IPS DF 4.7 (cell line): ENCODE data around the gene HOGA1.
"Not testable (repeated sequence)": the region's sequence is repeated elsewhere in the genome, so short reads cannot be mapped to it uniquely, and the experiment has no call there.

Experiments used
- DNase-seq: peaks from one replicate; pipeline ENCODE4 v3.0.0-alpha.2; 2013; ENCODE audit warnings: low spot score; ENCODE audit errors: extremely low read depth

The HOGA1 gene

DNA sequence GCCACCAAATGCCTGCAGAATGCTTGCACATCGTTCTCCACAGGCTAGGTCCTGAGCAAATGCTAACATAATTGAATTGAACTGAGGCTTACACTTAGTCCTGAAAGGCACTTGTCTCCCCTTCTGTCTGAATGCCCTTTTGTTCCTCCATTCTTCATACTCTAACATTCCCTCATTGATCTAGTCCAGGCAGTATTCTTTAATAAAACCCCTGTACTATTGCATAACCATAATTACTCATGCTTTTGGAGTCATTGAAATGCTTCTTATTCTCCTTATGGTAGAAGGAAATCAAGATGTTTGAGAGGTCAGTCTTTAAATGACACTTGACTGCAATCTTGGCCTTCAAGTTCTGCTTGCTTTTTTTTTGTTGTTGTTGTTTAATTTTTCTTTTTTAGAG, 63.4 kb downstream of the HOGA1 start:
- no peak for DNase-seq

DNA sequence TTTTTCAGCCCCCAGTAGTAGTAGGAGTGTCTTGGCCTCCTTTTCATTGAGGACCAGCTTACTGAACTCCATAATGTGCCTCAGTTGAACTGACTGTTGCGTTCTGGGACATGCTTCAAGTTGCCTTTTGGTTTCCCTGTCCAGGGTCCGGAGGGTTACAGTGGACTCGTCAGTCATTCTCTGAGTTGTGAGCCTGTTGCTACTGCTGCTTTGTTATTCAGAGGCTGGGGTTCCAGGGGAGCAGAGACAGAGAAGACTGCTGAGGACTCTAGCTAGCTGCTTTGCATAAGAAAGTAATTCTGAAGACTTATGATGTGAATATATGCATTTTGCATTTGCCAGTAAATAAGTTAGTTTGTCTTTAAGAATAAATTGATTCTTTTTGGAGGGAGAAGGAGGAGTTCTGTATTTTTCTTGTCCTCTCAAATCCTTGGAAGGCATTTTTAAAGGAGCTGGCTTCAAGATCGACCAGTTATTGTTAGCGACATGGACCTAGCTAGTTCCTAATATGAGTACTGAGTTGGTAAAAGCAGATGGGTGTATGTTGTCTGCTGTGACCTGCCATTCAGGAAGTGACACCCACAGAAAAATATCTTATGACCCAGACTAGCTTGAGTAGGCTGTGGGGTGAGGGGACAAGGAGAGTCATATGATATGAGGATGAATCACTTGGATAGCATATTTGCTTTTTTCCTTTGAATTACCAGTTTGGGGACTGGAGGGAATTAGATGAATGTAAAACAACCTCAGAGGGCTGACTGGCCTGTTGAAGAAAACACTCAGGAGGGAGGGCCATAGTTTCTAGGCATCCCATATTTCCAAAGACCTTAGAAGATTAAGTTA, 64.6 kb downstream of the HOGA1 start:
- no peak for DNase-seq

DNA sequence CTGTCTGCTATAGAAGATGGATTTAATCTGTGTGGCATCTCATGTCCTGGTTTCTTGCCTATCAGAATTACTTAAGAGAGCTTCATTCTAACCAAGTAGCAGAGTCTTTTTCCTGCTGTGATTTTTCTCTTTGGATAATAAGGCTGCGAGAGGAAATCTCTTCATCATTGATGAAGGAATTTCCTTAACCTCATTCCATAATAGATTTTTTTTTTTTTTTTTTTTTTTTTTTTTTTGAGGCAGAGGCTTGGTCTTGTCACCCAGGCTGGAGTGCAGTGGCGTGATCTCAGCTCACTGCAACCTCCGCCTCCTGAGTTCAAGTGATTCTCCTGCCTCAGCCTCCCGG, 65.2 kb downstream of the HOGA1 start:
- not testable (repeated sequence) for DNase-seq

DNA sequence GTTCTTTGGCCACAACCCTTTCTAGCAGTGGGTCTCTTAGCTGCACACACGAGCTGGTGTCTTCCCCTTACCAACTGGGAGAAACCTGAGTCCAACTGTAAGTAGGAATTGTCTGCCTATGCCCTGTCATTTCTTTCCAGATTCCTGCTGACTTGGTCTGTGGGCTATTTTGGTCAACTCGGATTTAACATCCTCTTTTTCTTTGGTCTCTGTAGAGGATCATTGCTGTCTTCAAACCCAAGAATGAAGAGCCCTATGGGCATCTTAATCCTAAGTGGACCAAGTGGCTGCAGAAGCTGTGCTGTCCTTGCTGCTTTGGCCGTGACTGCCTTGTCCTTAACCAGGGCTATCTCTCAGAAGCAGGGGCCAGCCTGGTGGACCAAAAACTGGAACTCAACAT, 66.5 kb downstream of the HOGA1 start:
- no peak for DNase-seq

DNA sequence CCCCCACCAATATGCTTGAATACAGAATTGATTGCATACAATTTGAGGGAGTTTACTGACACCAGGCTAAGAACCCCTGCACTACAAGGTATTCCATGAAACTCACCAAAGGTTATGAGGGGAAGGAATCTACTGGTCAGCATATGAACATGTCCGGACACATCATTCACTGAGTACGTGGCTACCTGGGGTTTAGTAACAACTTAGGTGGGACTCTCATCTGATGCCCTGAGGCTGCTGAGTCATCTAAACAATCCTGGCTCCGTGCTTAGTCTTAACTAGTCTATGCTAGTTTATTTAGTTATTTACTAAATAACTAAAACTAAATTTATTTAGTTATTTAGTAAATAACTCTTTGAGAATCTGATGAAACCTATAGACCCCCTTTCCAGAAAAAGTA, 67.6 kb downstream of the HOGA1 start:
- no peak for DNase-seq

DNA sequence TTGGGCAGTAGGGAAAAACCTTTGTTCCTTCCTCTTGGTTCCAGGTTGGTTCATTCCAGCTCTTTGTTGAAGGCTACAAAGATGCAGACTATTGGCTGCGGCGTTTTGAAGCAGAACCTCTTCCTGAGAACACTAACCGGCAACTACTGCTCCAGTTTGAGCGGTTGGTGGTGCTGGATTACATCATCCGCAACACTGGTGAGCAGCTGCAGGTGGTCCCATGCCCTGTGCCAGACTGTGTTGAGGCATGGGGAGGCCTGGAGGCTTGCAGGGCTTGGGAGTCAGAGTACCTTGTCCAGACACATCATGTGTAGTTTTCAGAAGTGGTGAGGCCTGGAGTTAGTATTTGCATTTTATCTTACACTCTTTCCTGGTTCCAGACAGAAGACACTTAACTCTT, 72.6 kb downstream of the HOGA1 start:
- no peak for DNase-seq

DNA sequence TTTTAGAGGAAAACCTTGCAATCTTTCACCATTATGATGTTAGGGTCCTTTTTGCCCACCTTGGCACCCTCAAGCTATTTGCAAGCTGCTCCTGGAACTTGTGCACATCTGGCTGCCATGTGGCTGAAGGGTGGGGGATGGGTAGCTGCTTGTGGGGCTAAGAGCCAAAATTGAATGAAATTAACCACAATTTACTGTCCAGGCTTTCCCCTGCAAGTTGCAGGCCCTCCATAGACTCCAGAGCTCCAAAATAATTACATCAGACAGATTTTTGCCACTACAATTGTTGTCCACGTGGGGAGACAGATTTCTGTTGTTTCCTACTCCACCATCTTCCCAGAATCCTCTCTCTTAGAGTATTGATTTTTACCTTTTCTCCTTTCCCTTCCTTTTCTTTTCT, 75.4 kb downstream of the HOGA1 start:
- no peak for DNase-seq
